Right lobe of liver (tissue), 4 donors: ENCODE results near the gene SLC8A1.

ENCODE experiments used
- CTCF ChIP-seq, 4 donors: fragments of 200-600 bp in 3 of 4; fragments of 450-650 bp in 1 of 4; IDR thresholded peaks; one replicate each; pipeline versions ENCODE4 v1.5.1 to v1.8.0; 2016 to 2022; ENCODE audit warnings: antibody characterized with exemption in 4 of 4, mild to moderate bottlenecking in 2 of 4
- POLR2A ChIP-seq: fragments of 450-650 bp; IDR thresholded peaks from one replicate; pipeline ENCODE4 v1.6.1; 2017; ENCODE audit warnings: antibody characterized with exemption, mild to moderate bottlenecking
- donor health status: DM: no; HTN: no; CAD: no.
- donor health status: DM: no; HTN: no; CAD: no.
- donor health status: DM: no; HTN: yes; CAD: no.

DNA sequence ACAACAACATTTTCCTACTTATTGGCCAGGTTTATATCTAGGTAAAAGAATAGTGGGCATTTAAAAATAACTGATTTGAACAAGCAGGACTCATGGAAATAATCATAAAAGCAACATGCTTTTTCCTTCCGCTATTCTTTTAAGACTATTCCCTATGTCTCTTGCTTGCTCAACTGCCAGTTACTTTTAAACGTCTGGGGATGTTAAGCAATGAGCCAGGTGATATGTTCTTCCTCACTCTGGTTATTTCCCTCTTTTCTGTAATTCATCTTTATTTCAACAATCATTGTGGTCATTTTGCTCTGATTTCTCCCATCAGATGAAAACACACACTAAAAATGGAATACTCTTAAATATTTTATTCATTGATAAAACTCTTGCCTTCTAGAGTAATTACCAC, 33.4 kb upstream of the SLC8A1 start:
- no peak for TF ChIP-seq CTCF (IDR thresholded peaks at IDR 0.05)
- TF ChIP-seq POLR2A: no peak
